Fibroblast of skin of abdomen (primary cell): Measurements from ENCODE around the gene MKRN2OS.
"Not testable (repeated sequence)": the region's sequence is repeated elsewhere in the genome, so short reads cannot be mapped to it uniquely, and the experiment has no call there.

ENCODE experiments used
- DNase-seq: peaks from one replicate; pipeline ENCODE4 v3.0.0-alpha.2; 2013

Gene MKRN2OS

DNA sequence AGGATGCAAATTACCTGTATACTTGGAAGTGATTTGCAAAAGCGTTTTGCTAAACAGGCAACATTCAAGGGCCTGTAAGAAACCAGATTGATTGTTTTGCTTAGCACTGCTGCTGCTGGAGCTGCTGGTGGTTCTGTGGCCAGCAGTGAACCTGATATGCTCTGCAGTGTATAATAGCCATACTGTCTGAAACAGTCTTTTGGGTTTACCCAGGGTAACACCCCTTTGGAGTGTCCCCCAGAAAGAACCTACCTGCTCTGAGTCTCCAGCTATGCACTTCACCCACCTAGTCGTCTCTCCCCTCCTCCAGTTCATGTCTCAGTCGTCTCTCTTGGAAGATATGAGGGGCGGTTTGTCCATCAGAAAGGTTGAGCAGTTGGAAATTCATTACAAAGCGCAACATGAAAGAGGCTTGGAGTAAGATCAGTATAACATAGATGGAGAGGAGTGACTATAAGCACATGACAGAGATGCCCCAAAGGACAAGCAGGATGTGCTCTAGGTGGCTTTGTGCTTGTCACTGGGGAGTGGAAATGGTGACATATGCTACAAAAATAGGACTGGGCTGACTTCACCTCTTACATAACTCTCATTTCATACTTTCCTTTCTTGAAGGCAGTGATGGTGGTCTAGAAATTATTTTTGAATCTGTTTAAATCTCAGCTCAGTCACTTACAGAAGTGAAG lies 15.3 kb upstream of the MKRN2OS start:
- no peak for DNase-seq

DNA sequence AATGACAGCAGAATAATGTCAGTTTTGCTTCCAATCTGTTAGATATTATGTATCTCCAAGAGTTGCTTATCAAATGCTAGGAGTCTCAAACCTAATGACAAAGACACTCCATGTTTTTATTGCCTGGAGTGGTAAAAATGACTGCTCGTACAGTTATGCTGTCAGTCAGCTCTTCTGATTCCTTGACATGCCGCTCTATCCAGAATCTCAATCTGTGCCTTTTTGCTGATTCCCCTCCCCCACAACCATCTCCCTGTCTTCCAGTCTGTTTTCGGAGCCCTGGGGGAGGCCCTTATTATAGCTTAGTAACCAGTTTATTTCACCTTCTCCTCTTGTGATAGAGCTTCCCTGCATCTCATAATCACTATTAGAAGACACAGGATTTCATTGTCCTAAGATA lies 14.2 kb upstream of the MKRN2OS start:
- DNase-seq, result no peak

- DNase-seq, result no peak
Measured at GRCh38 chr3:12558706-12559105, 13.4 kb upstream of the MKRN2OS start.

DNA sequence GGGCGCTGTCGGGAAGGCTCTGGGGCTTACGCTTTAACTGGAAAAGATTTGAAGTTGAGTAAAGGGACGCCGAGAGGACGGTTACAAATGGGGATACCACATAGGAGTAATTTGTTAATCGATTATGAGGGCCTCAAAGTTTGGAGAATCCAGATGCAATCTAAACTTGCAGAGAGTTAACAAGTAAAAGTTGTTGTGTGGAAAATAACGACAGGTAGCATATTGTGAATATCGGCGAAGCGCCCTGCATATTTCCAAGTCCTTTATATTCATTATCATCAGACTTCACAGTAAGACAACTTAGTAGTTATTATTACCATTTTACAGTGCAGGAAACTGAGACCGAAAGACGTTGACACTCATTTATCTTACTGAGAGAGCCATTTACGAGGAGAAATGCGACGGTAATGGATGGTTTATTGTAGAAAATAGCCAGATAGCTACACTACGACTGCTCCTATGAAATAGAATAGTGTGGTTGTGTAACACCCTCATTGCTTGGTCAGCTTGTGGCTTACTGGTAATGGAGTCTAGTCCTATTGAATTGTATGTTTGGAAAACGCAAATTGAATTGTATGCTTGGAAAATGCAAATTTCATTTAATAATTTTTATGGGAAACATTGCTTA lies 12.3 kb upstream of the MKRN2OS start:
- DNase-seq, result peak; percentile 23

GRCh38 chr3:12556690-12557472 lies 11.6 kb upstream of the MKRN2OS start, which contains the start of gene MKRN2:
MKRN2 (plus strand) TSS chr3:12557087; CDS start chr3:12557151, 64 bp downstream.
- DNase-seq, result peak; percentile 84

DNA sequence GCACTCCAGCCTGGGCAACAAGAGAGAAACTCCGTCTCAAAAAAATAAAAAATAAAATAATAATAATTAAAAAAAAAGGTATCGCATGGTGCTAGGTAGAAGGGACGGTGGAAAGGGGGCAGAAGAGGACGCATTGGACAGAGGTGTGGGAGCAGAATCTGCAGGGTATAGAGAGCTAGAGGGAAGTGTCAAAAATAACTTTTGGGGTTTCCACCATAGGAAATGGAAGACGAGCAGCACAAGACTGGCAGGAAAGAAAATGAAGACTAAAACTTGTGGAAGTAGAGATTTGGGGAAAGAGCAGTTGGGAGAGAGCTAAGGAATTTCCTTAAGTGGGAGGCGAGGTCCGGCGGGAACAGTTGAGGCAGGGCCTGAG lies 11.0 kb upstream of the MKRN2OS start:
- no peak for DNase-seq

DNA sequence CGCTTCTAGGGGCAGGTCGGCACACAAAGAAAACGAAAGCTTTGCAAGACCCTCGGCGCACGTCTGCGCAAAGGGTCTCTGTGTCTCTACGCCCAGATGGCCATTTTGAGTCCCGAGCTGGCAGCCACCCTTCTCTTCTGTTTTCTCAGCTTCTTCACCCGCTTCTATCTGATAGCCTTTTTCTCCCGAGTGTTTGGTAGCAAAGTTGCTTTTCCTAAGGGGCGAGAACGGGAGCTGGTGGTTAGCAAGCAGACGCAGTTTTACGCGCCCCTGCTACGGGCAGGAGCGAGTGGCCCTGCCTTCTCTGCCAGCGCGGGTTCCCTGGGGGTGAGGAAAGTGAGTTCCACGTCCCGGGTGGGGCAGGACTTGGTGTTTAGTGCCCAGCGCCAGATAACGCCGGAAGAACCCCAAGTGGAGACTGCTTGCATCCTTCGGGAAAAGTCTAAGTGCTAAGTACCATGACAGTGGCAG lies 8.7 kb upstream of the MKRN2OS start:
- DNase-seq, result peak; percentile 27

- DNase-seq, result no peak
Measured at GRCh38 chr3:12549971-12550760, 4.9 kb upstream of the MKRN2OS start.

- DNase-seq, result no peak
Measured at GRCh38 chr3:12544652-12545472, 437 bp downstream of the MKRN2OS start.

GRCh38 chr3:12543497-12543896 lies 1.8 kb downstream of the MKRN2OS start:
- DNase-seq, result not testable (repeated sequence)

DNA sequence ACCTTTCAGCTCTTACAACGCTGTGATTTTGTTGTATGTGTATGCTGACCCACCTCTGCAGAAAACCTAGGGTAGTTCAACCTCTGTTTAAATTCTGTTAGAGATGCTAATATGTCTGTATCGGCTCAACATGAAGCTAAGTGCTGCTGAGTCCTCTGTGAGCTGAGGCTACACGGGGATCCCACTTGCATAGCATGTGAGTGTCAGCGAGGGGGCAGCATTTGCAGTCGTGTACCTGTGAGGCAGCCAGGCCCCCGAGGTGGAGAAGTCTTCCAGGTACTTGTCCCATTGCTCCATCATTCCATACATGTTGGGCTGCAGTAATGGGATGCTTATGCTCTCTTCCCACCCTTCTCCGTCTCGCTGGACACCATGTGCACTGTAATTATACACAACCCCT lies 3.7 kb downstream of the MKRN2OS start:
- DNase-seq, result no peak

DNA sequence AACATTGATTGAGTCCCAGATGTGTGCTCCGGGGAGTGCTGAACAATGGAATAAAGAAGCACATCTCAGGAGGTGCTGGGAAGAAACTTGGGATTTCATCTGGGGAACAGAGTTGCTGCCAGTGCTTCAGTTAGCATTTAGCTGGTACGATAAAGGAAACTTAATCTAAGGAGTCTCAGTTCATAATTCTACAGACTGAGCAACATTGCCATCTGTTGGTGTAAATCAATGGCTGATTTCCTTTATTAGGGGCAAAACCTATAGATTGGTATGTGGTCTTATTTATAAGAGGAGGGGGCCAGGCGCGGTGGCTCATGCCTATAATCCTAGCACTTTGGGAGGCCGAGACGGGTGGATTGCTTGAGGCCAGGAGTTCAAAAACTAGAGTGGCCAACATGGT lies 8.9 kb downstream of the MKRN2OS start:
- peak; percentile 9 for DNase-seq

DNA sequence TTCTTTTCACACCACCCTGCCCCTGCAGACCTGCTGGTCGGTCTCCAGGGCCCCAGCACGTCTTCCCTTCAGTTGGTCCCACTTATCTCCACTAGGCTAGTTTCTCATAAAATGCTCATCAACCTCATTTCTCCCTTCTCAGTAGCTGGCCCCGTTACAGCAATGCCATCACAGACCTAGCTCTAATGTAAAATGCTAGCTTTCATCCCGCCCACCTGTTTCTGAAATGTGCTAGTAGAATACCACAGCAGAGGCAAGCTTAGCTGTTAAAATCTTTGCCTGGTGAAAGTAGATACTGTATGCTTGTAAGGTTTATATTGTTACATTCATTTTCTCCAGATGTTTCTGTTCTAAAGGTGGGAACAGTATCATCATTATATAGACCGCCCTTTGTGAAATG lies 13.1 kb downstream of the MKRN2OS start:
- DNase-seq, result no peak

GRCh38 chr3:12527757-12528143 lies 17.5 kb downstream of the MKRN2OS start:
- DNase-seq, result no peak

- no peak for DNase-seq
Measured at GRCh38 chr3:12522721-12523120, 22.6 kb downstream of the MKRN2OS start.

- no peak for DNase-seq
Measured at GRCh38 chr3:12521010-12521409, 24.3 kb downstream of the MKRN2OS start.

GRCh38 chr3:12518261-12519028 lies 26.9 kb downstream of the MKRN2OS start:
- no peak for DNase-seq

DNA sequence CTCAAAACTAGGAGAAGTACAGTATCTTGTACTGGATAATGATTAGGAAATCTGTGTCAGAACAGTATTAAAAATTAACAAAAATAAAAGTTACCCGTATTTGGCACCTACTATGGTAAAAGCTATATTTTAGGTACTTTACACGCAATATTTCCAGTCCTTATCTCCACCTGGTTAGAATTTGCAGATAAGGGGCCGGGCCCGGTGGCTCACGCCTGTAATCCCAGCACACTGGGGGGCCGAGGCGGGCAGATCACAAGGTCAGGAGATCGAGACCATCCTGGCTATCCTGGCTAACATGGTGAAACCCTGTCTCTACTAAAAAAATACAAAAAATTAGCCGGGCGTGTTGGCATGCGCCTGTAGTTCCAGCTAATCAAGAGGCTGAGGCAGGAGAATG lies 28.4 kb downstream of the MKRN2OS start:
- no peak for DNase-seq

- no peak for DNase-seq
Measured at GRCh38 chr3:12515631-12516030, 29.7 kb downstream of the MKRN2OS start.

GRCh38 chr3:12513694-12514446 lies 31.4 kb downstream of the MKRN2OS start:
- DNase-seq, result no peak
